H1 (cell line): ENCODE measurements around the gene FSIP1. TPM values are rescaled to one million over a fixed set of nuclear protein-coding genes. Genes with fewer than 3 reads are reported as not detected.
A peak's percentile ranks its signal among the peaks of the same experiment; 100 is the strongest.

Experiments used
- CTCF ChIA-PET: fragments of 300-600 bp; sonication (Branson Sonifier 250); formaldehyde crosslinking; loops from one replicate; lab custom pipeline; 2021; ENCODE audit not compliant: partially characterized antibody; lab: Charles Lee
- POLR2A ChIA-PET: fragments of 300-600 bp; sonication (Branson Sonifier 250); formaldehyde crosslinking; loops from one replicate; lab custom pipeline; 2021; ENCODE audit warnings: inconsistent platforms; ENCODE audit not compliant: partially characterized antibody; lab: Charles Lee
- DNase-seq, 2 experiments: peaks; one replicate each; pipeline versions ENCODE4 v3.0.0 to v3.0.0-alpha.2; 2010 to 2022; ENCODE audit warnings: low spot score in 2 of 2, low read depth in 1 of 2, mixed read lengths in 1 of 2
- FAIRE-seq: peaks from 2 replicates; lab custom pipeline; 2011; peaks lifted over from hg19 to GRCh38; lab: Jason Lieb, UNC
- H2AFZ ChIP-seq: 2 replicates; pipeline ENCODE4 v1.8.1; 2012; ENCODE audit warnings: low read length, inconsistent platforms
- H2AK5ac ChIP-seq: 2 replicates; pipeline ENCODE4 v1.6.1; 2013; ENCODE audit warnings: low read depth, low read length
- H2BK120ac ChIP-seq: replicated peaks from 2 replicates; pipeline ENCODE3; 2013; ENCODE audit warnings: low read depth, low read length, inconsistent platforms
- H2BK12ac ChIP-seq: 2 replicates; pipeline ENCODE4 v1.6.1; 2013; ENCODE audit warnings: low read depth, low read length
- H2BK15ac ChIP-seq: 2 replicates; pipeline ENCODE4 v1.6.1; 2013; ENCODE audit warnings: low read length
- H2BK20ac ChIP-seq: 2 replicates; pipeline ENCODE4 v1.6.1; 2013; ENCODE audit warnings: low read length
- H2BK5ac ChIP-seq: 2 replicates; pipeline ENCODE4 v1.6.1; 2013; ENCODE audit warnings: low read depth, low read length
- H3K14ac ChIP-seq: 2 replicates; pipeline ENCODE4 v1.6.1; 2013; ENCODE audit warnings: inconsistent platforms; ENCODE audit not compliant: insufficient read length
- H3K18ac ChIP-seq: 2 replicates; pipeline ENCODE4 v1.6.1; 2013; ENCODE audit warnings: low read length; ENCODE audit errors: extremely low read depth
- H3K23ac ChIP-seq: 2 replicates; pipeline ENCODE4 v1.6.1; 2013; ENCODE audit warnings: inconsistent platforms; ENCODE audit not compliant: insufficient read length
- H3K23me2 ChIP-seq: 2 replicates; pipeline ENCODE4 v1.6.1; 2013; ENCODE audit warnings: low read depth, low read length
- H3K27ac ChIP-seq: 2 replicates; pipeline ENCODE4 v1.6.1; 2011; ENCODE audit warnings: low read depth, low read length, inconsistent platforms
- H3K27me3 ChIP-seq, 4 experiments: replicated peaks in 1 of 4; 1 replicate in 1 of 4; 2 replicates in 3 of 4; pipeline versions ENCODE4 v1.6.1 to v1.8.1; 2011 to 2013; ENCODE audit warnings: low read length in 3 of 4, mild to moderate bottlenecking in 3 of 4, inconsistent platforms in 2 of 4, mixed read lengths in 2 of 4, moderate library complexity in 1 of 4; ENCODE audit not compliant: control insufficient read depth in 3 of 4, insufficient read depth in 3 of 4; ENCODE audit errors: extremely low read depth in 1 of 4
- H3K36me3 ChIP-seq, 4 experiments: 2 replicates each; pipeline versions ENCODE4 v1.6.1 to v1.8.1; 2011 to 2013; ENCODE audit warnings: mild to moderate bottlenecking in 4 of 4, low read length in 3 of 4, moderate library complexity in 2 of 4, control low read depth in 1 of 4, inconsistent platforms in 1 of 4; ENCODE audit not compliant: insufficient read depth in 4 of 4, control insufficient read depth in 2 of 4
- H3K4ac ChIP-seq: replicated peaks from 2 replicates; pipeline ENCODE3; 2013; ENCODE audit warnings: low read length, low read depth, mixed read lengths, inconsistent platforms; ENCODE audit not compliant: insufficient read length
- H3K4me1 ChIP-seq, 4 experiments: replicated peaks in 1 of 4; 1 replicate in 1 of 4; 2 replicates in 3 of 4; pipeline versions ENCODE4 v1.6.1 to v1.8.1; 2011 to 2013; ENCODE audit warnings: low read length in 3 of 4, inconsistent platforms in 2 of 4, mixed read lengths in 1 of 4; ENCODE audit not compliant: insufficient read depth in 4 of 4, control insufficient read depth in 3 of 4
- H3K4me2 ChIP-seq, 2 experiments: 2 replicates each; pipeline versions ENCODE4 v1.6.1 to v1.8.1; 2011 to 2013; ENCODE audit warnings: low read depth in 2 of 2, low read length in 2 of 2, control low read depth in 1 of 2, inconsistent platforms in 1 of 2, mild to moderate bottlenecking in 1 of 2; ENCODE audit not compliant: insufficient read depth in 1 of 2
- H3K4me3 ChIP-seq, 4 experiments: fragments of 200-600, 300-600 bp in 1 of 4; sonication (generic), shearing (Covaris generic), sonication (Bioruptor Twin) in 1 of 4; 2 replicates each; pipeline versions ENCODE4 v1.5.1 to v1.8.1; 2011 to 2016; ENCODE audit warnings: low read length in 4 of 4, low read depth in 3 of 4, control low read depth in 2 of 4, inconsistent platforms in 2 of 4, mild to moderate bottlenecking in 2 of 4, mixed read lengths in 1 of 4, moderate library complexity in 1 of 4; ENCODE audit not compliant: insufficient read depth in 2 of 4; ENCODE audit errors: extremely low read depth in 1 of 4
- H3K56ac ChIP-seq: replicated peaks from 2 replicates; pipeline ENCODE3; 2013; ENCODE audit warnings: low read depth, mild to moderate bottlenecking, mixed read lengths, low read length, inconsistent platforms; ENCODE audit not compliant: insufficient read length
- H3K79me1 ChIP-seq: 2 replicates; pipeline ENCODE4 v1.6.1; 2013; ENCODE audit warnings: low read depth, low read length, control low read depth
- H3K79me2 ChIP-seq, 2 experiments: 2 replicates each; pipeline versions ENCODE4 v1.6.1 to v1.8.1; 2012 to 2013; ENCODE audit warnings: low read length in 2 of 2, mild to moderate bottlenecking in 2 of 2, inconsistent platforms in 1 of 2; ENCODE audit not compliant: insufficient read depth in 2 of 2, control insufficient read depth in 1 of 2
- H3K9ac ChIP-seq, 4 experiments: replicated peaks in 1 of 4; 1 replicate in 1 of 4; 2 replicates in 3 of 4; pipeline versions ENCODE4 v1.6.1 to v1.8.1; 2011 to 2013; ENCODE audit warnings: low read depth in 3 of 4, low read length in 3 of 4, control low read depth in 2 of 4, mild to moderate bottlenecking in 2 of 4, moderate library complexity in 2 of 4, inconsistent platforms in 1 of 4; ENCODE audit errors: extremely low read depth in 1 of 4
- H3K9me3 ChIP-seq, 2 experiments: 2 replicates each; pipeline versions ENCODE4 v1.6.1 to v1.8.1; 2012 to 2013; ENCODE audit warnings: mild to moderate bottlenecking in 2 of 2, moderate library complexity in 2 of 2, control low read depth in 1 of 2, inconsistent platforms in 1 of 2, low read depth in 1 of 2, low read length in 1 of 2, mixed read lengths in 1 of 2; ENCODE audit not compliant: insufficient read depth in 2 of 2
- H4K20me1 ChIP-seq, 2 experiments: replicated peaks in 1 of 2; 2 replicates each; pipeline versions ENCODE3 to v1.8.1; 2011 to 2013; ENCODE audit warnings: inconsistent platforms in 2 of 2, low read length in 2 of 2, mild to moderate bottlenecking in 1 of 2; ENCODE audit not compliant: insufficient read depth in 2 of 2, control insufficient read depth in 1 of 2
- H4K5ac ChIP-seq: 2 replicates; pipeline ENCODE4 v1.6.1; 2013; ENCODE audit warnings: low read length, low read depth, mixed read lengths, inconsistent platforms; ENCODE audit not compliant: insufficient read length
- H4K8ac ChIP-seq: 2 replicates; pipeline ENCODE4 v1.8.0; 2013; ENCODE audit warnings: mild to moderate bottlenecking, moderate library complexity, low read length, inconsistent platforms; ENCODE audit not compliant: insufficient read depth; ENCODE audit errors: extremely low read depth
- H4K91ac ChIP-seq: replicated peaks from 2 replicates; pipeline ENCODE3; 2013; ENCODE audit warnings: low read length, mixed read lengths, inconsistent platforms; ENCODE audit not compliant: insufficient read length
- CHD2 ChIP-seq: IDR thresholded peaks from 2 replicates; pipeline ENCODE4 v1.6.1; 2012; ENCODE audit warnings: low read length, improper control_type of control experiment
- CTBP2 ChIP-seq: IDR thresholded peaks from 2 replicates; pipeline ENCODE4 v1.7.0; 2011; ENCODE audit warnings: borderline replicate concordance, mild to moderate bottlenecking, moderate library complexity, mixed read lengths, low read length; ENCODE audit not compliant: insufficient read depth, insufficient read length
- KDM1A ChIP-seq: fragments of 200-600, 300-600 bp; sonication (generic); IDR thresholded peaks from 2 replicates; pipeline ENCODE4 v1.7.1; 2016; ENCODE audit warnings: mild to moderate bottlenecking, low read length, borderline replicate concordance
- TBP ChIP-seq: IDR thresholded peaks from 2 replicates; pipeline ENCODE4 v1.6.1; 2011; ENCODE audit warnings: low read depth, low read length, improper control_type of control experiment
- WGBS, 2 experiments: shearing (Covaris generic) in 1 of 2; methylation state at CpG; one replicate each; pipeline versions ENCODE4 v1.1.6 to v1.1.7; 2013 to 2015; ENCODE audit warnings: low lambda C conversion rate in 2 of 2, mixed read lengths in 2 of 2, inconsistent platforms in 1 of 2, low coverage in 1 of 2, missing lambda C conversion rate in 1 of 2; ENCODE audit not compliant: insufficient replicate concordance in 2 of 2, insufficient coverage in 1 of 2, insufficient read length in 1 of 2; ENCODE audit errors: extremely low coverage in 1 of 2, missing lambda C conversion rate in 1 of 2; 5-methylcytosine and 5-hydroxymethylcytosine counted together
- polyA plus RNA-seq, 7 experiments: library from polyadenylated mRNA; depleted of rRNA in 3 of 7; stranded (reverse) in 5 of 7; unstranded in 2 of 7; fragments of >200 nt in 5 of 7; fragments of 200-250 nt in 2 of 7; gene quantifications; 1 replicate in 5 of 7; 2 replicates in 1 of 7; 4 replicates in 1 of 7; pipeline versions ENCODE4 v1.2.1 to v1.2.3, GENCODE V29; 2011 to 2013; ENCODE audit warnings: missing spikeins in 2 of 7, mixed read lengths in 2 of 7
- total RNA-seq: library from RNA; stranded (reverse); fragmentation: NEBNext Ultra II Directional; extraction: Animal tissue kit (Norgen Biotek cat#: 25700); gene quantifications from 2 replicates; pipeline ENCODE4 v1.2.1, GENCODE V29; 2021

The FSIP1 gene
- total and polyA plus RNA-seq, 2 of the 8 experiments (the other 6 are each of a cell fraction or from before 2014, with no cell fraction given): 0.18 to 1.3 TPM

- Histone ChIP-seq H2BK15ac (no peak overlapping the region), H3K27me3 (no peaks in the 10 kb centered on the region), H2BK120ac (no peak overlapping the region), H4K5ac (no peak overlapping the region), H2BK5ac (no peak overlapping the region), H3K79me1 (no peaks in the 10 kb centered on the region), H3K9ac (no peak overlapping the region), H3K4ac (no peak overlapping the region), H3K9me3 (no peaks in the 10 kb centered on the region), H3K4me1 (peaks cover 2 to 27% (median 22%) of the 10 kb centered on the region in 4 experiments; a peak in 6 of 7 replicates), H3K23ac (no peak overlapping the region), H3K56ac (no peak overlapping the region), H2AK5ac (no peak overlapping the region), H3K23me2 (peaks cover 7% of the 10 kb centered on the region), H3K14ac (no peak overlapping the region), H2AFZ (no peak overlapping the region), H3K36me3 (no peaks in the 10 kb centered on the region), H4K8ac (no peak overlapping the region), H3K4me3 (peak overlapping the region; percentile 9 to 97 (median 50); a peak in 3 of 8 replicates), H2BK20ac (no peak overlapping the region), H3K18ac (no peak overlapping the region), H4K20me1 (no peaks in the 10 kb centered on the region), H3K27ac (no peak overlapping the region), H3K79me2 (peaks cover 0 to 17% of the 10 kb centered on the region in 2 experiments; a peak in 2 of 4 replicates), H3K4me2 (peak overlapping the region; percentile 98 to 99), H4K91ac (no peak overlapping the region), H2BK12ac (no peak overlapping the region)
- ChIA-PET CTCF (interaction anchor here (0.9 to 2.0 kb wide), 2 partner anchors 34 to 90 kb away, joined by 3 to 9 read pairs; no protein-coding TSS in a partner anchor), POLR2A (no interaction called here)
- TF ChIP-seq CTBP2: no peak
- TF ChIP-seq CHD2: no peak
- no peak for TF ChIP-seq TBP
- TF ChIP-seq KDM1A: no peak
- no peak for DNase-seq
- FAIRE-seq: no peak
- 76% methylated on average over 4 of the region's 4 CpGs; no CpG with 5 or more reads in 1 of the 2 experiments for WGBS, 2 experiments
Measured at GRCh38 chr15:39784125-39784524, 1.5 kb upstream of the FSIP1 start.
